ENCODE measurements around the gene SCRG1.

DNA sequence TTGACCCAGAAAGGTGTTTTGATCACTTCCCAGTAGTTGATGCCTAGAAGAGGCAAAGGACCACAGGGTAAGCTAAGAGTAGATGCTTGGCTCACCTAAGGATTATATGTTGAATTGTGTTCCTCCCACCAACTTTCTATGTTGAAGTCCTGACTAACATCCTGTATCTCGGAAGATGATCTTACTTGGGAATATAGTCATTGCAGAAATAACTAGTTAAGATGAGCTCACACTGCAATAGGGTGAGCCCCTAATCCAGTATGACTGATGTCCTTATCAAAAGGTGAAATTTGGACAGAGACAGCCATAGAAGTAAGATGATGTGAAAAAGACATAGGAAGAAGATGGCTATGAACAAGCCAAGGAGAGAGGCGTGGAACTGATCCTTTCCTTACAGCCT is 61.5 kb downstream of the SCRG1 start:
- TF ChIP-seq, protein P1, sequence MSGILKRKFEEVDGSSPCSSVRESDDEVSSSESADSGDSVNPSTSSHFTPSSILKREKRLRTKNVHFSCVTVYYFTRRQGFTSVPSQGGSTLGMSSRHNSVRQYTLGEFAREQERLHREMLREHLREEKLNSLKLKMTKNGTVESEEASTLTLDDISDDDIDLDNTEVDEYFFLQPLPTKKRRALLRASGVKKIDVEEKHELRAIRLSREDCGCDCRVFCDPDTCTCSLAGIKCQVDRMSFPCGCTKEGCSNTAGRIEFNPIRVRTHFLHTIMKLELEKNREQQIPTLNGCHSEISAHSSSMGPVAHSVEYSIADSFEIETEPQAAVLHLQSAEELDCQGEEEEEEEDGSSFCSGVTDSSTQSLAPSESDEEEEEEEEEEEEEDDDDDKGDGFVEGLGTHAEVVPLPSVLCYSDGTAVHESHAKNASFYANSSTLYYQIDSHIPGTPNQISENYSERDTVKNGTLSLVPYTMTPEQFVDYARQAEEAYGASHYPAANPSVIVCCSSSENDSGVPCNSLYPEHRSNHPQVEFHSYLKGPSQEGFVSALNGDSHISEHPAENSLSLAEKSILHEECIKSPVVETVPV (CRISPR knock-in tag; IDR thresholded peaks at IDR 0.05): no peak
- TF ChIP-seq CSDC2 (CRISPR knock-in tag; IDR thresholded peaks at IDR 0.05) (no peak), ZC3H10 (CRISPR knock-in tag; IDR thresholded peaks at IDR 0.05) (no peak)
- TF ChIP-seq, protein P2, sequence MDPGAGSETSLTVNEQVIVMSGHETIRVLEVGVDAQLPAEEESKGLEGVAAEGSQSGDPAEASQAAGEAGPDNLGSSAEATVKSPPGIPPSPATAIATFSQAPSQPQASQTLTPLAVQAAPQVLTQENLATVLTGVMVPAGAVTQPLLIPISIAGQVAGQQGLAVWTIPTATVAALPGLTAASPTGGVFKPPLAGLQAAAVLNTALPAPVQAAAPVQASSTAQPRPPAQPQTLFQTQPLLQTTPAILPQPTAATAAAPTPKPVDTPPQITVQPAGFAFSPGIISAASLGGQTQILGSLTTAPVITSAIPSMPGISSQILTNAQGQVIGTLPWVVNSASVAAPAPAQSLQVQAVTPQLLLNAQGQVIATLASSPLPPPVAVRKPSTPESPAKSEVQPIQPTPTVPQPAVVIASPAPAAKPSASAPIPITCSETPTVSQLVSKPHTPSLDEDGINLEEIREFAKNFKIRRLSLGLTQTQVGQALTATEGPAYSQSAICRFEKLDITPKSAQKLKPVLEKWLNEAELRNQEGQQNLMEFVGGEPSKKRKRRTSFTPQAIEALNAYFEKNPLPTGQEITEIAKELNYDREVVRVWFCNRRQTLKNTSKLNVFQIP (CRISPR knock-in tag; IDR thresholded peaks at IDR 0.05; ENCODE audit: borderline replicate concordance, low read depth): no peak

All from SK-N-SH treated with all-trans-retinoic acid at 6 μM for 48 hours (cell line).